GM12878 (cell line): ENCODE results near the gene ATP5ME.

ENCODE experiments used
- ATF3 ChIP-seq: IDR thresholded peaks from 2 replicates; pipeline ENCODE4 v1.6.1; 2011; ENCODE audit warnings: low read depth, mild to moderate bottlenecking, low read length, moderate library complexity, borderline replicate concordance; ENCODE audit errors: extremely low read depth
- MXI1 ChIP-seq: fragments of 150-350 bp; IDR thresholded peaks from 2 replicates; pipeline ENCODE4 v1.6.1; 2011; ENCODE audit warnings: low read depth, mild to moderate bottlenecking, inconsistent platforms, low read length, improper control_type of control experiment
- NKRF ChIP-seq: fragments of 450-650 bp; conservative IDR thresholded peaks from 2 replicates; pipeline ENCODE4 v1.6.1; 2017; ENCODE audit warnings: mild to moderate bottlenecking, moderate library complexity
- YY1 ChIP-seq: IDR thresholded peaks from 2 replicates; pipeline ENCODE4 v1.6.1; 2011; ENCODE audit warnings: low read depth, mild to moderate bottlenecking, low read length
- TF ChIP-seq, protein P1 (sequence below), 3 experiments: IDR thresholded peaks in 2 of 3; conservative IDR thresholded peaks in 1 of 3; 2 replicates each; pipeline ENCODE4 v1.5.1; 2011; ENCODE audit warnings: low read depth in 3 of 3, low read length in 3 of 3, mild to moderate bottlenecking in 3 of 3, control low read depth in 2 of 3, moderate library complexity in 2 of 3, inconsistent platforms in 1 of 3, mixed read lengths in 1 of 3; ENCODE audit not compliant: control insufficient read depth in 2 of 3, insufficient read depth in 1 of 3; ENCODE audit errors: extremely low read depth in 1 of 3
- TF ChIP-seq, protein P2 (sequence below): IDR thresholded peaks from 2 replicates; pipeline ENCODE4 v1.6.1; 2012; ENCODE audit warnings: mild to moderate bottlenecking, low read depth, low read length

DNA sequence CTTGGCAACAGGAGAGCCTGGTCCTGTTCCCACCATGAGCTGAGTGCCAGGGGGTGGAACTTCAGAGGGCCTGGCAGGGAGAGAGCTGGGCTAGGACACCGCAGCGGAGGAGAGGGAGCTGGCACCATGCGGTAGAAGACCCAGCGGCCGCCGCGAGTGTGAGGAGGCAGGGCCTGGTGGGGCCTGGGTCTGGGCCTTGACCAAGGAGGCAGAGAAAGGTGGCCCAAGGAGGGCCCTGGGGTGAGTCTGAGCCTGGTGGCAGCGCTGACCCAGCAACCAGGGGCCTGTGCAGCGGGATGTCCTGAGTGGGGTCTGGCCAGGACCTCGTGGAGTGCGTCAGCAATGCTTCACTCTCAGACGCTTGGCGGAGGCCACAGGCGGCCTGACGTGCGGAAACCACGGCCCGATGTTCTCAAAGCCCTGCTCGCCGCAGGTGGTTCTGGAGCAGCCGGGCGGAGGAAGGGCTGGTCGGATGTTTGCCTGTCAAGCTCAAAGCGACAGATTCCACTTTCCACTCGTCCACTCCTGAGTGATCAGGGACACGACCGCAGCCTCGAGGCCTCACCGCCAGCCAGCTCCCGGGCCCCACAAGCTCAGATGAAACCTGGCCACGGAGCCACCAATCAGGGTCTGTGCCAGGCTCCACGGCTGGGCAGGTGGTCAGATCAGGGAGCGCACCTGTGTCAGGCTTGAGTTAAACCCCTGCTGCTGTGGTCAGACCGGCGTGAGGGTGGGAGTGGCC, 20.8 kb downstream of the ATP5ME start:
- TF ChIP-seq YY1 (no peak), MXI1 (no peak), ATF3 (no peak), NKRF (no peak)
- TF ChIP-seq, protein P1, sequence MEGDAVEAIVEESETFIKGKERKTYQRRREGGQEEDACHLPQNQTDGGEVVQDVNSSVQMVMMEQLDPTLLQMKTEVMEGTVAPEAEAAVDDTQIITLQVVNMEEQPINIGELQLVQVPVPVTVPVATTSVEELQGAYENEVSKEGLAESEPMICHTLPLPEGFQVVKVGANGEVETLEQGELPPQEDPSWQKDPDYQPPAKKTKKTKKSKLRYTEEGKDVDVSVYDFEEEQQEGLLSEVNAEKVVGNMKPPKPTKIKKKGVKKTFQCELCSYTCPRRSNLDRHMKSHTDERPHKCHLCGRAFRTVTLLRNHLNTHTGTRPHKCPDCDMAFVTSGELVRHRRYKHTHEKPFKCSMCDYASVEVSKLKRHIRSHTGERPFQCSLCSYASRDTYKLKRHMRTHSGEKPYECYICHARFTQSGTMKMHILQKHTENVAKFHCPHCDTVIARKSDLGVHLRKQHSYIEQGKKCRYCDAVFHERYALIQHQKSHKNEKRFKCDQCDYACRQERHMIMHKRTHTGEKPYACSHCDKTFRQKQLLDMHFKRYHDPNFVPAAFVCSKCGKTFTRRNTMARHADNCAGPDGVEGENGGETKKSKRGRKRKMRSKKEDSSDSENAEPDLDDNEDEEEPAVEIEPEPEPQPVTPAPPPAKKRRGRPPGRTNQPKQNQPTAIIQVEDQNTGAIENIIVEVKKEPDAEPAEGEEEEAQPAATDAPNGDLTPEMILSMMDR (IDR thresholded peaks at IDR 0.05 in 2 of 3, conservative IDR thresholded peaks at IDR 0.05 in 1 of 3; ENCODE audit: control insufficient read depth in 2 of 3, extremely low read depth in 1 of 3, insufficient read depth in 1 of 3, low read depth in 3 of 3, low read length in 3 of 3), result no peak
- TF ChIP-seq, protein P2, sequence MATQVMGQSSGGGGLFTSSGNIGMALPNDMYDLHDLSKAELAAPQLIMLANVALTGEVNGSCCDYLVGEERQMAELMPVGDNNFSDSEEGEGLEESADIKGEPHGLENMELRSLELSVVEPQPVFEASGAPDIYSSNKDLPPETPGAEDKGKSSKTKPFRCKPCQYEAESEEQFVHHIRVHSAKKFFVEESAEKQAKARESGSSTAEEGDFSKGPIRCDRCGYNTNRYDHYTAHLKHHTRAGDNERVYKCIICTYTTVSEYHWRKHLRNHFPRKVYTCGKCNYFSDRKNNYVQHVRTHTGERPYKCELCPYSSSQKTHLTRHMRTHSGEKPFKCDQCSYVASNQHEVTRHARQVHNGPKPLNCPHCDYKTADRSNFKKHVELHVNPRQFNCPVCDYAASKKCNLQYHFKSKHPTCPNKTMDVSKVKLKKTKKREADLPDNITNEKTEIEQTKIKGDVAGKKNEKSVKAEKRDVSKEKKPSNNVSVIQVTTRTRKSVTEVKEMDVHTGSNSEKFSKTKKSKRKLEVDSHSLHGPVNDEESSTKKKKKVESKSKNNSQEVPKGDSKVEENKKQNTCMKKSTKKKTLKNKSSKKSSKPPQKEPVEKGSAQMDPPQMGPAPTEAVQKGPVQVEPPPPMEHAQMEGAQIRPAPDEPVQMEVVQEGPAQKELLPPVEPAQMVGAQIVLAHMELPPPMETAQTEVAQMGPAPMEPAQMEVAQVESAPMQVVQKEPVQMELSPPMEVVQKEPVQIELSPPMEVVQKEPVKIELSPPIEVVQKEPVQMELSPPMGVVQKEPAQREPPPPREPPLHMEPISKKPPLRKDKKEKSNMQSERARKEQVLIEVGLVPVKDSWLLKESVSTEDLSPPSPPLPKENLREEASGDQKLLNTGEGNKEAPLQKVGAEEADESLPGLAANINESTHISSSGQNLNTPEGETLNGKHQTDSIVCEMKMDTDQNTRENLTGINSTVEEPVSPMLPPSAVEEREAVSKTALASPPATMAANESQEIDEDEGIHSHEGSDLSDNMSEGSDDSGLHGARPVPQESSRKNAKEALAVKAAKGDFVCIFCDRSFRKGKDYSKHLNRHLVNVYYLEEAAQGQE, result no peak
